CD4-positive, alpha-beta T cell (primary cell): Measurements from ENCODE around the gene CD300H. TPM values are rescaled to one million over a fixed set of nuclear protein-coding genes. Genes with fewer than 3 reads are reported as not detected.

Experiments used
- ATAC-seq: fragments of 200-7000 bp; cut with Tn5 transposase; one replicate; pipeline ENCODE4 v1.10.0; 2022; ENCODE audit warnings: mild to moderate bottlenecking; ENCODE audit not compliant: poor library complexity
- CTCF ChIA-PET: fragments of 350-600 bp; sonication (Branson Sonifier 250); formaldehyde crosslinking; loops from one replicate; lab custom pipeline; 2021; ENCODE audit warnings: antibody characterized with exemption, inconsistent platforms; lab: Charles Lee
- POLR2A ChIA-PET: fragments of 350-600 bp; sonication (Branson Sonifier 250); formaldehyde crosslinking; loops from one replicate; lab custom pipeline; 2021; ENCODE audit warnings: antibody characterized with exemption, inconsistent platforms; lab: Charles Lee
- DNase-seq, 14 experiments: peaks; one replicate each; pipeline ENCODE4 v3.0.0-alpha.2; 2013 to 2020; ENCODE audit warnings: mixed read lengths in 2 of 14
- H3K27ac ChIP-seq, 2 donors: one replicate each; pipeline versions ENCODE4 v1.5.1 to v1.7.0; 2013; ENCODE audit warnings: low read length in 2 of 2, low read depth in 1 of 2, mild to moderate bottlenecking in 1 of 2
- H3K27me3 ChIP-seq, 2 experiments: 1 replicate in 1 of 2; 2 replicates in 1 of 2; pipeline versions ENCODE4 v1.6.1 to v1.7.0; 2013; ENCODE audit warnings: low read length in 2 of 2, control low read depth in 1 of 2, mild to moderate bottlenecking in 1 of 2, moderate library complexity in 1 of 2; ENCODE audit not compliant: insufficient read depth in 2 of 2, control insufficient read depth in 1 of 2
- H3K36me3 ChIP-seq: one replicate; pipeline ENCODE4 v1.6.1; 2013; ENCODE audit warnings: low read length, control low read depth; ENCODE audit not compliant: insufficient read depth
- H3K4me1 ChIP-seq: one replicate; pipeline ENCODE4 v1.6.1; 2013; ENCODE audit warnings: low read length, control low read depth; ENCODE audit not compliant: insufficient read depth
- H3K4me3 ChIP-seq: one replicate; pipeline ENCODE4 v1.5.1; 2013; ENCODE audit warnings: mild to moderate bottlenecking, low read length, moderate library complexity
- H3K9me3 ChIP-seq, 2 experiments: 1 replicate in 1 of 2; 2 replicates in 1 of 2; pipeline versions ENCODE4 v1.6.1 to v1.7.0; 2013; ENCODE audit warnings: low read length in 2 of 2, mild to moderate bottlenecking in 2 of 2, control low read depth in 1 of 2, moderate library complexity in 1 of 2; ENCODE audit not compliant: control insufficient read depth in 1 of 2, insufficient read depth in 1 of 2
- H3K27ac Mint-ChIP-seq: one replicate; pipeline ENCODE4 v1.8.0; 2020; ENCODE audit warnings: mixed read lengths
- H3K27me3 Mint-ChIP-seq: one replicate; pipeline ENCODE4 v1.8.0; 2021; ENCODE audit warnings: mixed read lengths
- H3K36me3 Mint-ChIP-seq: one replicate; pipeline ENCODE4 v1.8.0; 2021; ENCODE audit warnings: low read depth, mixed read lengths
- H3K4me1 Mint-ChIP-seq: one replicate; pipeline ENCODE4 v1.8.0; 2021; ENCODE audit warnings: low read depth, mixed read lengths
- H3K4me3 Mint-ChIP-seq: one replicate; pipeline ENCODE4 v1.8.0; 2020; ENCODE audit warnings: mild to moderate bottlenecking, mixed read lengths
- H3K9me3 Mint-ChIP-seq: one replicate; pipeline ENCODE4 v1.8.0; 2020; ENCODE audit warnings: mixed read lengths
- intact Hi-C, 2 experiments: fragments of 100-400 bp; cut with DNase I in 1 of 2; cut with micrococcal nuclease in 1 of 2; formaldehyde crosslinking; loops; one replicate each; pipeline versions ENCODE4 v1.15.1 to v1.9.0; 2023 to 2025; cut with DNase I, micrococcal nuclease
- total RNA-seq, 174 experiments: library from RNA in 2 of 174; stranded (reverse) in 2 of 174; gene quantifications; one replicate each; pipeline ENCODE4 v1.2.3 and lab custom pipeline; 2021 to 2026
- TF ChIP-seq, protein P1 (sequence below): fragments of 200-600 bp; IDR thresholded peaks from one replicate; pipeline ENCODE4 v1.8.0; 2022; ENCODE audit warnings: antibody characterized with exemption, mild to moderate bottlenecking

Gene CD300H
- total RNA-seq, 2 experiments from 2014 or later: not detected

GRCh38 chr17:74598346-74599022 lies 31.2 kb upstream of the CD300H start:
- no peak overlapping the region for H3K4me3 Mint-ChIP-seq
- TF ChIP-seq, protein P1, sequence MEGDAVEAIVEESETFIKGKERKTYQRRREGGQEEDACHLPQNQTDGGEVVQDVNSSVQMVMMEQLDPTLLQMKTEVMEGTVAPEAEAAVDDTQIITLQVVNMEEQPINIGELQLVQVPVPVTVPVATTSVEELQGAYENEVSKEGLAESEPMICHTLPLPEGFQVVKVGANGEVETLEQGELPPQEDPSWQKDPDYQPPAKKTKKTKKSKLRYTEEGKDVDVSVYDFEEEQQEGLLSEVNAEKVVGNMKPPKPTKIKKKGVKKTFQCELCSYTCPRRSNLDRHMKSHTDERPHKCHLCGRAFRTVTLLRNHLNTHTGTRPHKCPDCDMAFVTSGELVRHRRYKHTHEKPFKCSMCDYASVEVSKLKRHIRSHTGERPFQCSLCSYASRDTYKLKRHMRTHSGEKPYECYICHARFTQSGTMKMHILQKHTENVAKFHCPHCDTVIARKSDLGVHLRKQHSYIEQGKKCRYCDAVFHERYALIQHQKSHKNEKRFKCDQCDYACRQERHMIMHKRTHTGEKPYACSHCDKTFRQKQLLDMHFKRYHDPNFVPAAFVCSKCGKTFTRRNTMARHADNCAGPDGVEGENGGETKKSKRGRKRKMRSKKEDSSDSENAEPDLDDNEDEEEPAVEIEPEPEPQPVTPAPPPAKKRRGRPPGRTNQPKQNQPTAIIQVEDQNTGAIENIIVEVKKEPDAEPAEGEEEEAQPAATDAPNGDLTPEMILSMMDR: no peak
- Histone ChIP-seq H3K36me3 (no peaks in the 10 kb centered on the region), H3K27ac (no peak overlapping the region), H3K4me1 (peaks cover 12% of the 10 kb centered on the region), H3K27me3 (peaks cover 0 to 8% of the 10 kb centered on the region in 2 experiments), H3K9me3 (no peaks in the 10 kb centered on the region), H3K4me3 (no peak overlapping the region)
- H3K27ac Mint-ChIP-seq: peak overlapping the region; percentile 2
- H3K36me3 Mint-ChIP-seq: no peaks in the 10 kb centered on the region
- CTCF ChIA-PET: no interaction called here
- no peaks in the 10 kb centered on the region for H3K9me3 Mint-ChIP-seq
- H3K4me1 Mint-ChIP-seq: peaks cover 38% of the 10 kb centered on the region
- peaks cover 17% of the 10 kb centered on the region for H3K27me3 Mint-ChIP-seq
- POLR2A ChIA-PET: no interaction called here
- intact Hi-C loops: no loop called here
- ATAC-seq (peak; percentile 61), DNase-seq (no peak)

- DNase-seq (no peak), ATAC-seq (no peak)
- Histone ChIP-seq H3K27ac (no peak overlapping the region), H3K27me3 (peaks cover 0 to 8% of the 10 kb centered on the region in 2 experiments), H3K36me3 (no peaks in the 10 kb centered on the region), H3K9me3 (no peaks in the 10 kb centered on the region), H3K4me1 (peaks cover 13% of the 10 kb centered on the region), H3K4me3 (no peak overlapping the region)
- ChIA-PET CTCF (no interaction called here), POLR2A (no interaction called here)
- TF ChIP-seq, protein P1: no peak
- intact Hi-C loops: no loop called here
- Mint-ChIP-seq H3K4me3 (no peak overlapping the region), H3K36me3 (no peaks in the 10 kb centered on the region), H3K27ac (no peak overlapping the region), H3K27me3 (peaks cover 10% of the 10 kb centered on the region), H3K4me1 (peaks cover 38% of the 10 kb centered on the region), H3K9me3 (no peaks in the 10 kb centered on the region)
Measured at GRCh38 chr17:74597069-74597790, 29.9 kb upstream of the CD300H start.

GRCh38 chr17:74595037-74595750 lies 27.9 kb upstream of the CD300H start:
- Mint-ChIP-seq H3K4me3 (no peak overlapping the region), H3K9me3 (no peaks in the 10 kb centered on the region), H3K27me3 (peaks cover 8% of the 10 kb centered on the region), H3K27ac (no peak overlapping the region), H3K36me3 (no peaks in the 10 kb centered on the region), H3K4me1 (peaks cover 44% of the 10 kb centered on the region)
- no peak overlapping the region for H3K27ac ChIP-seq
- ATAC-seq (no peak), DNase-seq (no peak)
- POLR2A ChIA-PET: no interaction called here
- peaks cover 18% of the 10 kb centered on the region for H3K4me1 ChIP-seq
- no peaks in the 10 kb centered on the region for H3K36me3 ChIP-seq
- CTCF ChIA-PET: no interaction called here
- H3K27me3 ChIP-seq: peaks cover 0 to 3% of the 10 kb centered on the region in 2 experiments
- H3K9me3 ChIP-seq: no peaks in the 10 kb centered on the region
- TF ChIP-seq, protein P1: no peak
- no peak overlapping the region for H3K4me3 ChIP-seq
- intact Hi-C loops: no loop called here
